Measurements from ENCODE around the gene PTPRA. TPM values are rescaled to one million over a fixed set of nuclear protein-coding genes. Genes with fewer than 3 reads are reported as not detected.

The PTPRA gene
- total and polyA plus RNA-seq, 2 of the 13 experiments (the other 11 are each of a cell fraction or from before 2014, with no cell fraction given): 47.2 to 127 TPM

DNA sequence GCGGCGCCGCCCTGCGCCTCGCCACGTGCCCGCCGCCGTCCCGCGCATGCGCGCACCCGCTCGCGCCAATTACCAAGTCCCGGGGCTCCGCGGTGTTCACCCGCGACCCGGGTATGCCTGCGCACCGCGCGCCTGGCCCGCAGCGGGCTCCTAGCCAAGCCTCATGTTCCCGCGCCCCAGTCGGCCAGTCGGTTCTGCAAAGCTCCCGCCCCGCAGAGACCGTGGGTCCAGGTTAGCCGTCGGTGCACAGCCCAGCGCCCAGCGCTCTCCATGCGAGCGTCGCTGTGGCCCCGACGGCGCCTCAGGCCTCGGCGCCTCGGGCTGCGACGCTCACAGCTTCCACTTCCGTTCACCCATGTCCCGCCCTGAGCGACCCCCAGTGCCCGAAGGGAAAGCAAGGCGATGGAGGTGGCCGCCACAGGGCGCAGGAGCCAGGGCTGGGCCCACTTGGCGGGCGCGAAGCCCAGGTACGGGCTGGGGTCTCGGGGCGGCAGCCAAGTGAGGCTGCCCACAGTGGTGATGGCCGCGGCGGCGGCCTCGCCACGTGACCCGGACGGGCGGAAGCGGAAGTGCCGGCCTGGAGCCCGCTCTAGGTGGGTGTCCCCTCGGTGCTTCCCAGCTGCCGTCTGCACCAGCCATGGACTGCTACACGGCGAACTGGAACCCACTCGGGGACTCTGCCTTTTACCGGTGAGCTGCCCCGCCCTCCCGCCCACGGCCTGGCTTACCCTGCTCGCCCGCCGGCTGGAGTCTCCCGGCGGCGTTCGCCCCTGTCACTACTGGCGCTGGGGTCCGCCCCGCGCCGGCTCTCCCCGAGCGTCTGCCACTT lies 32.9 kb upstream of the PTPRA start, which contains the start of the genes PCED1A and VPS16 (continued):
- TF ChIP-seq ZNF784 (CRISPR knock-in tag; IDR thresholded peaks at IDR 0.05; ENCODE audit: borderline replicate concordance): peak; percentile 99
- TF ChIP-seq FOXA1 (IDR thresholded peaks at IDR 0.05): no peak
- TF ChIP-seq FOXA1 (CRISPR knock-in tag; IDR thresholded peaks at IDR 0.05): peak; percentile 16; the same call in 1 of the 2 replicates
- TF ChIP-seq MTA1 (CRISPR knock-in tag; IDR thresholded peaks at IDR 0.05; ENCODE audit: borderline replicate concordance): peak; percentile 72; the same call in 1 of the 2 replicates
- peak; percentile 92 for TF ChIP-seq POGZ (CRISPR knock-in tag; IDR thresholded peaks at IDR 0.05)
- TF ChIP-seq RBFOX2 (IDR thresholded peaks at IDR 0.05; ENCODE audit: low read depth, low read length): peak; percentile 99
- no peak for TF ChIP-seq ZNF615 (CRISPR knock-in tag; IDR thresholded peaks at IDR 0.05; ENCODE audit: borderline replicate concordance)
- TF ChIP-seq, protein P1, sequence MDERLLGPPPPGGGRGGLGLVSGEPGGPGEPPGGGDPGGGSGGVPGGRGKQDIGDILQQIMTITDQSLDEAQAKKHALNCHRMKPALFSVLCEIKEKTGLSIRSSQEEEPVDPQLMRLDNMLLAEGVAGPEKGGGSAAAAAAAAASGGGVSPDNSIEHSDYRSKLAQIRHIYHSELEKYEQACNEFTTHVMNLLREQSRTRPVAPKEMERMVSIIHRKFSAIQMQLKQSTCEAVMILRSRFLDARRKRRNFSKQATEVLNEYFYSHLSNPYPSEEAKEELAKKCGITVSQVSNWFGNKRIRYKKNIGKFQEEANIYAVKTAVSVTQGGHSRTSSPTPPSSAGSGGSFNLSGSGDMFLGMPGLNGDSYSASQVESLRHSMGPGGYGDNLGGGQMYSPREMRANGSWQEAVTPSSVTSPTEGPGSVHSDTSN (CRISPR knock-in tag; IDR thresholded peaks at IDR 0.05): no peak
- peak; percentile 98 for TF ChIP-seq ZNF891 (CRISPR knock-in tag; IDR thresholded peaks at IDR 0.05)
- TF ChIP-seq ONECUT2 (CRISPR knock-in tag; IDR thresholded peaks at IDR 0.05): 0 out of 2 replicates have a peak, but pooled peaks have one; percentile 49
- TF ChIP-seq ZNF589 (CRISPR knock-in tag; conservative IDR thresholded peaks at IDR 0.05): 0 out of 2 replicates have a peak, but pooled peaks have one; percentile 88
- no peak for TF ChIP-seq REST (IDR thresholded peaks at IDR 0.05; ENCODE audit: borderline replicate concordance in 1 of 2, low read depth in 1 of 2, low read length in 2 of 2)
- no peak for TF ChIP-seq MBNL3 (CRISPR knock-in tag; conservative IDR thresholded peaks at IDR 0.05)
- TF ChIP-seq MED1 (CRISPR knock-in tag; IDR thresholded peaks at IDR 0.05): peak; percentile 79
- TF ChIP-seq PLRG1 (conservative IDR thresholded peaks at IDR 0.05): no peak
- peak; percentile 69 for TF ChIP-seq ZZZ3 (CRISPR knock-in tag; IDR thresholded peaks at IDR 0.05; ENCODE audit: borderline replicate concordance)
- TF ChIP-seq DPF2 (CRISPR knock-in tag; IDR thresholded peaks at IDR 0.05; ENCODE audit: borderline replicate concordance, low read depth): peak; percentile 14; the same call in 1 of the 2 replicates
- peak; percentile 56 for TF ChIP-seq ZNF740 (CRISPR knock-in tag; IDR thresholded peaks at IDR 0.05)
- TF ChIP-seq, protein P2, sequence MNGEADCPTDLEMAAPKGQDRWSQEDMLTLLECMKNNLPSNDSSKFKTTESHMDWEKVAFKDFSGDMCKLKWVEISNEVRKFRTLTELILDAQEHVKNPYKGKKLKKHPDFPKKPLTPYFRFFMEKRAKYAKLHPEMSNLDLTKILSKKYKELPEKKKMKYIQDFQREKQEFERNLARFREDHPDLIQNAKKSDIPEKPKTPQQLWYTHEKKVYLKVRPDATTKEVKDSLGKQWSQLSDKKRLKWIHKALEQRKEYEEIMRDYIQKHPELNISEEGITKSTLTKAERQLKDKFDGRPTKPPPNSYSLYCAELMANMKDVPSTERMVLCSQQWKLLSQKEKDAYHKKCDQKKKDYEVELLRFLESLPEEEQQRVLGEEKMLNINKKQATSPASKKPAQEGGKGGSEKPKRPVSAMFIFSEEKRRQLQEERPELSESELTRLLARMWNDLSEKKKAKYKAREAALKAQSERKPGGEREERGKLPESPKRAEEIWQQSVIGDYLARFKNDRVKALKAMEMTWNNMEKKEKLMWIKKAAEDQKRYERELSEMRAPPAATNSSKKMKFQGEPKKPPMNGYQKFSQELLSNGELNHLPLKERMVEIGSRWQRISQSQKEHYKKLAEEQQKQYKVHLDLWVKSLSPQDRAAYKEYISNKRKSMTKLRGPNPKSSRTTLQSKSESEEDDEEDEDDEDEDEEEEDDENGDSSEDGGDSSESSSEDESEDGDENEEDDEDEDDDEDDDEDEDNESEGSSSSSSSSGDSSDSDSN (CRISPR knock-in tag; IDR thresholded peaks at IDR 0.05): peak; percentile 95
- TF ChIP-seq TBX2 (CRISPR knock-in tag; IDR thresholded peaks at IDR 0.05; ENCODE audit: borderline replicate concordance): peak; percentile 93
- TF ChIP-seq HDAC1 (CRISPR knock-in tag; IDR thresholded peaks at IDR 0.05): peak; percentile 97
